Activated CD4-positive, CD25-positive, alpha-beta regulatory T cell treated with anti-CD3 and anti-CD28 coated beads, Interleukin-2, amount 50 U/mL, for 72 hours (primary cell): ENCODE results near the gene LRRC27.

Experiments used
- DNase-seq: peaks from one replicate; pipeline ENCODE4 v3.0.0; 2021

Gene LRRC27

DNA sequence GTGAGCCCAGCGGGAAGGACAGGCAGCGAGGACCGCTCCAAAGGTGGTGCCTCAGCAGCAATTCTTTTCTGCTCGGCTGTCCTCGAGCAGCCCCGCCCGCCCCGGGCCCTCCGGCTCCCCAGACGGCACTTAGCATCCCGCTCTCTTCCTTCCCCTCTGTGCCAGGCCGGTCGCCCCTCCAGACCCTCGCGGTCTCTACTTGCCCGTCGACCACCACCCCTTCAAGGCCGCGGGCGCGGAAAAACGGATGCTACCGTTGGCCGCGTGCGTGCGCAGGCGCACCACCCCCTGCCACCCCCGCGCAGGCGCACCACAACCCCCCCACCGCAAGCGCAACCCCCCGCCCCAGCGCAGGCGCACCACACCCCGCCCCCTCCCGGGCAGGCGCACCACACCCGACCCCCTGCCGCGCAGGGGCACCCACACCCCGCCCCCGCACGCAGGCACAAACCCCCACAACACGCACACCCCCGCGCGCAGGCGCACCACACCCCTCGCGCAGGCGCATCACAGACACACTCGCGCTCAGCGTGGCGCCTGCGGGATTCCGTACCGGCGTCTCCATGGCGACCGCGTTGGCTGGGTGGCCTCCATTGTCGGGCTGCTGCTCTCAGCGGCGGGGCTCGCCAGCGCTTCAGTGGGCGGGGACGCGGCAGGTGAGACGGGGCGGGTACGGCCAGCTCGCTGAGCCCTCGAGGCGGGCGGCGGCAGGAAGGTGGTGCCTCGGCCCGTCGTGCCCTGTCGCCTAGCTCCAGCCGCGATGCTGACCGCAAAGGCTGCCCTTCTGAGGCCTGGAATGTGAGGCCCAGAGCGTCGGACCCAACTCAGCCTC, at the start of gene LRRC27:
Gene LRRC27, plus strand, starts transcription at position 593 of the 832 bp plus-strand sequence. CDS start 1,332 bp downstream, outside the sequence.
- peak; percentile 99 for DNase-seq

DNA sequence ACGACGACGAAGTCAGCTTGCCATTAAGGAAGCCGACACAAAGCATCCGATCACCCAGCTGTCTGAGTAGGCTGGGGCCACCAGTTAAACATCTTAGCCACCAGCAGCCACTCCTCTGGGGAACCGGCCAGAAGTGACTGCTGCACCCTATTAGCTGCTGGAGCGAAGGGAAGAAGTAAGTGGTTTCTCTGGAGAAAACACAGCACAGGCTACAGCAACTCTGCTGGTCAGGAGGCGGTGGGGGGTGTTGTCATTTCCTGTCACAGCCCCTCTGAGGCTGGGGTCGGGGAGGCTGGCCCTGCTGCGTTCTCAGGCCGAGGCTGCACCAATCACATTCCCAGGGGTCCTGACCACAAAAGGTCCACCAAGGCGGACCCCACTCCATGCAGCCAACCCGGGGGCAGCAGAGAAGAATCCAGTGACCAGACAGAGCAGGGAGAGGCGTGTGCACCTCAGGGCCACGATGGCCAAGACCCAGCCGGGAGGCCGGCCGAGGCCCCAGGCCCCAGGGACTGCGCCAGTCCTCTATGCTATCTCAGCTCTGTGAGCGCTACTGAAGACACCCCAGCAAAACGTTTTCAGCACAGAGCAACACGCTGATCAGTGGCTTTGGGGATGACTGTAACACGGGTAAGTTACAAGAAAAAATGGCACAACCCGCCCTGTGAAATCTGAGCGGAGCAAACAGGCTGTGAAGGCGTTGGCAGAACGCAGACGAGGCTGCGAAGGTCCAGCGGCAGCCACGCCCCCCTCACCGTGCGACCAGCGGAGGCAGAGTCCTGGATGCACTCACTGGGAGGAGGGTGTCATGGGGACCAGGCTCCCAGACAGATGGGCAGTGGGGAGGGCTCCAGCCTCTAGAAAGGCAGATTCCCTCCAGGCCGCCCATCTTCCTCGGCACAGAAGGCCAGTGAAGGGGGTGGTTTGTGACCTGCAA, 49.1 kb upstream of the LRRC27 start:
- DNase-seq: no peak

DNA sequence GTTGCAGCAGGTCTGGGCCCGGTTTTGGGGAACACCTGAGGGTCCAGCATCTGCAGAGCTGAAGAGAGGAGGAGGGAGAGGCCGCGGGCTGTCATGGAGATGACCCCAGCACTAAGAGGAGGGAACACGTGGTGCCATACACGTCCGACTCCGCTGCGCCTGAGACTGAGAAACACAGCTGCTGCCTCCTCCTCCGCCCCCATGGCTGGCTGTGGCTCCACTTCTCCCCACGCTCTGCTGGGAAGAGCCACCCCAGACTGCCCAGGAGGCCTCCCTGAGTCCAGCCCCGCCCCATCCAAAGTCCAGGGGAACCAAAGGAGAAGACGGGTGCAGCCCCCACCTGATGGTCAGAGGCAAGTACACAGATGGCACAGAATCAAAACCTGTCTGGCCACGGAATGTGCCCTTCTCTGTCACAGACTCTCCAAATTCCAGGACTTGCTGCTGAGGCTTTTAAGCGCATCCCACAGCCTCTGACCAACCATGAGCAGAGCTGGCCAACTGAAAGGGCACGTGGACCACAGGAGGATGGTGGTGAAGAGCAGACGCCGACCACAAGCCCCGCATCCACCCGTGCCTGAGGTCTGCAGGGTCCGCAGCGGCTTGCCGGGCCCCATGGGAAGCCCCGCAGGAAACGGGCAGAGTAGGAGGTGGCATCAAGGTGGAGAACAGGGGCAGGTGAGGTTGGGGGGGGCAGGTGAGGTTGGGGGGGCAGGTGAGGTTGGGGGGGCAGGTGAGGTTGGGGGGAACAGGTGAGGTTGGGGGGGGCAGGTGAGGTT, 48.2 kb upstream of the LRRC27 start:
- DNase-seq: no peak

DNA sequence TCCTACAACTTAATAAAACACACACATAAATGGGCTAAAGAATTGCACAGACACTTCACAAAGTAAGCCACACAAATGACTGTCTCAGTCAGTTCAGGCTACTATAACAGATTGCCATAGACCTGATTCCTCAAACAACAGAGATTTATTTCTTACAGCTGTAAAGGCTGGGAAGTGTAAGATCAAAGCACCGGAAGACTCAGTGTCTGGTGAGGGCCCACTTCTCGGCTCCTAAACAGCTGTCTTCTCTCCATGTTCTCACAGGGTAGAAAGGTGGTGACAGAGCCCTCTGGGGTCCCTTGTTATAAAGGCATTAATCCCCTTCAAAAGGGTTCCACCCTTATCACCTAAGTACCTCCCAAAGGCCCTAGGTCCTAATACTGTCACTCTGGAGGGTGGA, 42.6 kb upstream of the LRRC27 start:
- DNase-seq: no peak

DNA sequence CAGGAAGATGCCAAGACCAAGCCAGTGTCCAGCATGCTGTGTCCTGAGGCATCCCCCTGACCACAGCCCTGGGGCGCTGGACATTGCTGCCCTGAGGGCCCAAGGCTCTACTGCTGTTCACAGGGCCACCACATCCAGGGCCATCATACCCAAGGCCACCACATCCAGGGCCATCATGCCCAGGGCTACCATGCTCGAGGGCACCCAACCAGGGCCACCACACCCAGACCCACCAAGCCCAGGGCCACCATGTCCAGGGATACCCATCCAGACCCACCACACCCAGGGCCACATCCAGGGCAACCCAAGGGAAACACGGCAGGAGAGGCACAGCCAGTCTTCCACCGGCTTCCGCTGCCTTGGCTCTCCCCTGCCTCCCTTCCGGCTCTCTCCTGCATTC, 41.4 kb upstream of the LRRC27 start:
- DNase-seq: no peak

DNA sequence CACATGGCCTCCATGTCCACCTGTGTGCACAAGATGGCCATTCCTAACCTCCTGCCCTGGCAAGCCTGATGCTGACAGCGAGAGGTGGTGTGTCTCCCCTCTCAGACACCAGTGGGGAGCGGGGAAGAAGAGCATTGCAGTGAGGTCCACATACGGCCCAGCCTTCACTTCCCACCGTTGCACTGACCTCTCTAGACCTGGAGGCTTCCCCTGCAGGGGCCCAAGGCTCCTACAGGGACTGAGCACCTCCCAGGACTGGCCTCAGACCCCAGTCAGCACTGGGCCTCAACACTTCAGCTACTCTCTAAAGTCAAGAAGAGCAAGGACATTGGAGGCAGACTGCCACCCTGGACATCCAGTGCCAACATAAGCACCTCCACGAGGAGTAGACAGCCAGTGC, 40.2 kb upstream of the LRRC27 start:
- no peak for DNase-seq

DNA sequence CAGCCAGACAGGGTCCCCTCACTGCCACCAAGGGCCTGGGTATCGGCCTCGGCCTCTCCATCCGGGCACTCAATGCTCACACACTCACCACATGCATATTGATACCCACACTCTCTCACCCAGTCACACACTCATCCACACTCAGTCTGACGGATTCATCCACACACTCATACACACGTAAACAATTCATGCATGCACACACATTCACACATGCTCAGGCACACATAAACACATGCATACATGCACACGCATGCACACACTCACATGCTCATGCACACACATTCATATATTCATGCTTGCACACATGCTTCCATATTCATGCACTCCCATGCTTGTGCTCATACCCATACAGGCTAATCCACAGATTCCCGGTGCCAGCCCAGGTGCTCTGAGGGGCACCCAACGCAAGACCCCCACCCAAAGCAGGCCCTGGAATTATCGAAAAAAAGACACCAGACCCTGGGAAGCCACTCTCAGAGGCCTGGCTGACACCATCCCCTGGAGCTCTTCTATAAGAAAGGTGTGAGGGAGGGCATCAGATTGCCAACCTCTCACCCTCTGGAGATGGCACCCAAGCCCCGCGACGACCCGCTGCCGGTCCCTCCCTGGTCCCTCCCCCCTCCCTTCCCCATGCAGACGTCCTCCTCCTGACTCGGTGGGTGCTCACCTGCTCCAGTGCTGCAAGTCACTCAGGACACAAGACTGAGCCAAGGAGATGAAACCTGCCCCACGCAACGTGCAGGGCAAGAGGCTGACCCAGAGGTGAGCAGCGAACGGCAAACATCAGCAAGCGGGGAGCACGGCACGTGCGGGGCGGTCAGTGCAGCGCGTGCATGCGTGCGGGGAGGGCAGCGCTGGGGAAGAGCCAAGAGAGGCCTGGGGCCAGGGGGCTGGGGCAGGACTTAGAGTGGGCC, 39.4 kb upstream of the LRRC27 start:
- no peak for DNase-seq

DNA sequence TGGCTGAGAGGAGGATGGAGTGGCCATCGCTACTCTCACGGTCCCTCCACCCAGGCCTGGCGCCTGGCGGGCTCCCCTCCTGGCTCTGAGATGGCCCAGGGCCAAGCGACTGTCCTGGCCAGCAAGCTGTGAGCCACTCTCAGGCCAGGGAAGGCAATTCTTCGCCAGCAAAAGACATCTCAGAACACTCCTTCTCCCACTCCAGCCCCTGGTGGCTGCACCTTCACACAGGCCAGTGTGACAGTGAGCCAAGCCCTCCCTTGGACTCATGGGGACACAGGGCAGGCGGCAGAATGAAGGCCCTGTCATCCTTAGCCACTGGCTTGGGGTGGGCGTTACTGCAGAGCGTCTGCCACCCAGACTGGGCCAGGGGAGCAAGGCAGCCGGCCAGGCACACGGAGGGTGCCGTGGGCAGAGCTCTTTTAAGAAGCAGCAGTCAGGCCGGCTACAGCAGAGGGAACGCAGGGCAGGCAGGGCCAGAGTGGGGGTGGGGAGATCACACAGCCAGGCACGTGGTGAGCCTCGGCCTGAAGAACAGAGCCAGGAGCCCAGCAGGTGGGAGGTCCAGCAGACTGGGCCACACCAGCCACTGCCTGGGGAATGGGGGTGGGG, 38.7 kb upstream of the LRRC27 start:
- DNase-seq: no peak

DNA sequence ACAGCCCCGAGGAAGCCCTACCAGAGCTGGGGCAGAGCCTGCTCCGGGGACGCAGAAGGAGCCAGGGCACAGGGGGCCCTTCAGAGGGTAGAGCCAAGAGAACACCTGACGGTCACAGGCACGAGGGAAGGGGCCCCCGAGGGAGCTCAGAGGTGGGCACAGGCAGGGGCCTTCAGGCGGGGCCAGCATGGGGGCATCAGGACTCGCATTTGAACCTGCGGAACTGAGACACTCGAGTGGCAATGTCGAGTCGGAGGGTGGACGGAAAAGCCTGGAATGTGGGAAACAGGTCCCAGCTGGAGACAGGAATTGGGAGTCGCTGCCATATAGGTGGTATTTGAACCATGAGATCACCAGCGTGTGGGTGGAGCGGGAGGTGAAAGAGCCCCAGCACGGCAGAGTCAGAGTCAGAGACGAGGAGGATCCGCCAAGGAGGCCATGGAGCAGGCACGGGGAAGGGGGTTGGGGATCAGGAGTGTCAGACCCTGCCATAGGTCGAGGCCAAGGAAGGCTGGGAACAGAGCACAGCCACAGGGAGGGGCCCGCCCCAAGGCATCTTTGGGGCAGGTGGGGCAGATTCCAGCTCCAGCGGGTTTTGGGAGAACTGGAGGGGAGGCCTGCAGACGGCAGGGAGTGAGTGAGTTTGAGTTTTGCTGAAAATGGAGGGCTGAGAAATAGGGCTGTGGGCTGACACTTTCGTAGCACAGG, 38.0 kb upstream of the LRRC27 start:
- no peak for DNase-seq

DNA sequence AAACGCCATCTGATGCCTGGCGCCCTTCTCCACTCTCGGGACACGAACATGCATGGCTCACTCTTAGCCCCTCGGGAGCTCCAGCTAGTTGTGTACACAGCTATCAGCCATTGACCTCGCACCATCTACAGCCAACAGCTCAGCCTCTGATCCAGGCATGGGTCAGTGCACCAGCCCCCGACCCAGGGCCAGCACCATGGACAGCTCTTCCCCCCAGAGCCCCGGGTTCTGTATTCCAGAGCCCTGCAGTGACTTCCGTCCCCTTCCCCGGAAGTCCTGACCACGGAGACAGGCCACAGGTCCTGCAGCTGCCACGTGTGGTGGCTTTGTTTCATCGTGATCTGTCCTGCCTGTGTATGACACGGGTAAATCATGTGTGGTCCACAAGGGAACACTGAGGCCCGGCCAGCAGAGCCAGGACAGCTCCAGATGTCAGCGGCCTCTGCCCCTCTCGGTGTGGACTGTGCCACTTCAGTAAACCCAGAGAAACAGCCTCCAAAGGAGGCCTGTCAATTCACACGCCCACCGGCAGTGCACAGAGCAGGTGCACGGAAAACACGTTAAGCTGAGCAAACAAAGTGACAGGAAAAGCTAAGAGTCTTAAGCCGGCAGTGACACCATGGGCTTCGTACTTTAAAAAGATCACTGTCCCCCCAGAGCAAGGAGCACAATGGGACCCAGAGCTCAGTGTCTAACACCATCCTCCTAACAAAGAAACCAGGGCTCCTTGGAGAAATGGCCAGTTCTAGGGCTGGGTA, 37.3 kb upstream of the LRRC27 start:
- DNase-seq: no peak

DNA sequence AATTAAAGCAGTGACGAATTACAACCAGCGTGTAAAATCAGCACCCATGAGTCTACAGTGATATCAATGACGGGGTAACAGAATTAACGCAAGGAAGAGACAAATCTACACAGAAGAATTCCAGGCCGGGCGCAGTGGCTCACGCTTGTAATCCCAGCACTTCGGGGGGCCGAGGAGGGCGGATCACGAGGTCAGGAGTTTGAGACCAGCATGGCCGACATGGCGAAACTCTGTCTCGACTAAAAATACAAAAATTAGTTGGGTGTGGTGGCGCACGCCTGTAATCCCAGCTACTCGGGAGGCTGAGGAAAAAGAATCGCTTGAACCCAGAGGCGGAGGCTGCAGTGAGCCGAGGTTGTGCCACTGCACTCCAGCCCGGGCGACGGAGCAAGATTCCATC, 36.5 kb upstream of the LRRC27 start:
- peak; percentile 5 for DNase-seq

DNA sequence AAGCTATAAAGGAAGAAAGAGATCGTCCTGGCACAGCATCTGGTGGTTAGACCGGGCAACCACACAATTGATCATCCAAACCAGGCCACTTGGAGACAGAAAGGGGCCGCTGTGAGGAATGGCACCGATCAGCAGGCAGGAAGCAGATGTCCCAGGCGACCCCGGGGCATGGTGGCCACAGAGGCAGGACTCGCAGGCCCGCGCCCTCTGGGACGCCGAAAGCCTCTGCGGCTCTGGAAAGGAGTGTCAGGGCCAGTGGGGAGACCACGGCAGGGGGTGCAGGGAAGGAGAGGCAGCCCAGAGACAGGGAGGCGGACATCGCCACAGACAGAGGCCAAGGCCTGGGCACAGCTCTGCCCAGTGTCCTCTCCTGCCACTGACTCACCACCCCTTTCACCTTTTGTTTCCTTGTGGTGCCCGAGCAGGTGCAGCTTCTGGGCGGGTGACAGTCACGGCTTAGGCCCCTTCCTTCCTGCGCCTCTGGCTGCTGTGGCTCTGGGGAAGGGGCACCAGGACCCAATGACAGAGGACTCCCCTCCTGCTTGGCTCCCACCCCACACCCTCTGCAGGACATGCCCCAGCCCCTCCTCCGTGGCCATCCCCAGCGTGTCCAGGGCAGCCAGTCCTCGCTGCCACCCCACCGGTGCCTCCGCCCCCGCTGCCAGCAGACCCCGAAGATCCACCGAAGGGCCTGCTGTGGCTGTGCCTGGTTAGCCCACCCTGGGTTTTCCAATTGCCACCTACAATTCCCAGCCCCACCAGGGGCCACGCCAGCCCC, 35.1 kb upstream of the LRRC27 start:
- peak; percentile 24 for DNase-seq

DNA sequence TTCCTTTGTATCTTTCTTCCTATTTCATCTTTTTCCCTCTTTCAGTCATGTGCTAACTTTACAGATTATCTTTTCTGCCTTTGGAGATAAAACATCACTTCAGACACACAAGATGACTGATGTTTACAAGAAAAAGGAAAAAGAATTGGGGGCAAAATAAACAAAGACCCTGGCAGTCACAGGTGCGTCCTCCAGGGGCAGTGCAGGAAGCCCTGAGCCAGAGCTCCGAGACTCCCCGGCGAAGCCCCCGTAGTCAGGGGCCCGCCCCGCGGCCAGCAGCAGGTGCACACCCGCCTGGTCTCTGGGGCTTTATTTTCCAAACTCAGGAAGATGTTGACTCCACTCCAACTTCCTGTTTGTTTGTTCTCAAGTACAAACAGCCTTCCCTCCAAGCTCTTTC, 34.5 kb upstream of the LRRC27 start:
- DNase-seq: peak; percentile 18

DNA sequence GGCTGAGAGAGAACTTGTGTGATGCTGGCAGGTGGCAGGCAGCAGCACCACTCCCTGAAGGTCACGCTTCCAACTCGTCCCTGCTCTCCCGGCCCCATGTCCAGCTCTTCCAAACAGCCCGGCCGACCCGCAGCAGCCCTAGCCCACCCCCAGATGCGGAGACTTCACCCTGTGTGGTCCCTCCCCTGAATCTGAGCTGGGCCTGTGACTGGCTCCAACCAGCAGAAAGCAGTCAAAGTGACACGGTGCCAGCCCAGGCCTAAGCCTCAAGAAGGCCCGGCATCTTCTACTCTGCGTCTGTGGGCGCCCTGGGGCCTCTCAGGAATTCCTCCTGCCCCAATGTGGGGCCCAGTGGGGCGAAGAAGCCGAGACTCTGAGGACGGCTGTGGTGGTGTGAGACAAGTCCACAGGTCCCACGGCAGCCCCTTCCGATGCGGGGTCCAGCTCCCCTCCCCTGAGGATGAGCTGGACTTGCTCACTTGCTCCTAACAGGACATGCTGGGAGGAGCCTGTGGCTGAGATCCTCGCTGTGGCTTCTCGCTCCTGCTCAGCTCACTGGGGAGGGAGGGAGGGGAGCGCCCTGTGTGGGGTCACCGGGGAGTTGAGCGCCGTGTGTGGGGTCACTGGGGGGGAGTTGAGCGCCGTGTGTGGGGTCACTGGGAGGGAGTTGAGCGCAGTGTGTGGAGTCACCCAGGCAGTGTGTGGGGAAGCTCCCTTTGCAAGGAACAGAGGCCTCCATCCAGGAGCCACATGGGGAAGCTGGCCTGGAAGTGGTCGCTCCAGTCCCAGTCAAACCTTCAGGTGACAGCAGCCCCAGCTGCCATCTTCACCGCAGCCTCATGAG, 33.7 kb upstream of the LRRC27 start:
- peak; percentile 22 for DNase-seq

DNA sequence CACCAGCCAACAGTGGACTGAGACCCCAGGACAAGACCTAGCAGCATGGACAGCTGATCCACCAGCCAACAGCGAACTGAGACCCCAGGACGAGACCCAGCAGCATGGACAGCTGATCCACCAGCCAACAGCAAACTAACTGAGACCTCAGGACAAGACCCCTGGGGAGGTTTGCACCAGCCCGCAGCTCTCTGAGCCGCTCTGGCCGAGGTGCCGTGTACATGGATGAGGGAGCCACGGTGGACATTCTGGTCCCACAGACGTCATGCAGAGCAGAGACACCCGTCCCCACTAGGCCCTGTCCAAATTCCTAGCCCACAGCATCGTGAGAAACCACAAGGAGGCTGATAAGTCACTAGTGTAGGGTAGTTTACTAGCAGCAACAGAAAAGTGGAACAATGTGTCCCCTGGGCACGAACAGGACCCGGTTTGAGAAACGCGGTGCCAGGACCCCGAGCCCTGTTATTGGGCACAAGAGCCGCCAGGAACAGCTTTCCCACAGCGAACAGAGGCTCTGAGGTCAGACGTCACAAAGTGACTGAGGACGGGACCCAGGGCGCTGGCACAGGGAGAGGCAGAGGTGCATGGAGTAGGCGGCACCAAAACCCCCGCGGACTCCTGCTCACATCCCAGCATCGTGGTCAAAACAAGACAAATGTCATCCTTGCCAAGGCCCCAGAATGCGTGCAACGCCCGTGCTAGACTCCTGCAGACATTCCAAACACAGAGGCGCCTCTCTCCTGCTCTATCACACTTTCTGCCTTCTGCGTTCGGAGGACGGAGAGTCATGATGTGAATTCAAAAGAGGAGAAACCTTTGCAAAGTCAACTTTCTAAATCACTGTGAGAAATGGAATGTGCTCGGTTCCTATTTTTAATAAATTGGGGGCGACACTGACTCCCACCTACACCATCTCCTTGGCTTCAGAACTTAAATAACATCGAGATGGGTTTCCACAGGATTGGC, 32.3 kb upstream of the LRRC27 start:
- peak; percentile 17 for DNase-seq

DNA sequence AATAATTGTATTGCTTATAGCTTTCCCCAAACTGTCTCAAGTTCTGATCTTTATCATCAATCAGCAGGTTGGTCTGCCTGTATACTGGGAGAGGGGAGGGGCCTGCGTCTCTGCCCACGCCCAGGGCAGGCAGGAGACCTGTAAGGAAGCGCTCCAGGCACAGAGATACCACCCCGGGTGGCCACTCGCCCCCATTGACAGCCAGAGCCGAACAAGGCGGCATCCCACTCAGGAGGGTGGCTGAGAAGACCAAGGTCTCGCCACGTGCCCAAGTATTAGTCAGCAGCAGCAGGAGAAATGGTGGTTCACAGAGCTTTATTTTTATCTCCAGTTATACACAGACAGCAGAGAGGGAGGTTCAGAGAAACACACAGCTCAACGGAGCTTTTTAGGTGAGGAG, 31.4 kb upstream of the LRRC27 start:
- DNase-seq: peak; percentile 17
